K562 (cell line): ENCODE data around the gene NEK5. TPM values are rescaled to one million over a fixed set of nuclear protein-coding genes. Genes with fewer than 3 reads are reported as not detected.

Experiments used
- ATAC-seq: fragments of 200-7000 bp; cut with Tn5 transposase; 3 replicates; pipeline ENCODE4 v1.9.1; 2020; ENCODE audit warnings: moderate library complexity
- BruUV-seq: library from RNA; stranded (reverse); fragments of 400-500 nt; replicated peaks from 2 replicates; lab custom pipeline; 2021; lab: Mats Ljungman, UMichigan
- CTCF ChIA-PET: fragments of 300-600 bp; formaldehyde crosslinking; extraction: SDS; loops from one replicate; lab custom pipeline; 2021; ENCODE audit warnings: low intra/inter-chr PET ratio; lab: Yijun Ruan, JAX
- POLR2A ChIA-PET: fragments of 300-600, 350-650 bp; sonication (Branson Sonifier 250); formaldehyde crosslinking; extraction: SDS; loops from one replicate; lab custom pipeline; 2021; ENCODE audit warnings: antibody characterized with exemption, inconsistent platforms; lab: Yijun Ruan, JAX
- DNase-seq, 4 experiments: peaks; one replicate each; pipeline versions ENCODE4 v3.0.0 to v3.0.0-alpha.2; 2011 to 2018; ENCODE audit warnings: low spot score in 3 of 4, mixed read lengths in 3 of 4; ENCODE audit errors: extremely low read depth in 1 of 4
- FAIRE-seq: peaks from 2 replicates; lab custom pipeline; 2011; peaks lifted over from hg19 to GRCh38; lab: Jason Lieb, UNC
- H2AFZ ChIP-seq: 2 replicates; pipeline ENCODE4 v1.6.0; 2011; ENCODE audit warnings: low read depth, low read length, control low read depth, inconsistent platforms
- H3K27ac ChIP-seq: fragments of 200-600 bp; 3 replicates; pipeline ENCODE4 v1.8.0; 2011; ENCODE audit warnings: low read depth, mild to moderate bottlenecking, control low read depth, inconsistent platforms, low read length, moderate library complexity, mixed read lengths; ENCODE audit errors: extremely low read depth
- H3K27me3 ChIP-seq, 2 experiments: fragments of 300-600 bp in 1 of 2; 2 replicates in 1 of 2; 3 replicates in 1 of 2; pipeline versions ENCODE4 v1.6.0 to v1.8.0; 2011; ENCODE audit warnings: inconsistent platforms in 2 of 2, low read length in 2 of 2, mild to moderate bottlenecking in 1 of 2, mixed read lengths in 1 of 2, moderate library complexity in 1 of 2; ENCODE audit not compliant: control insufficient read depth in 2 of 2, insufficient read depth in 2 of 2
- H3K36me3 ChIP-seq: fragments of 300-600 bp; 3 replicates; pipeline ENCODE4 v1.8.0; 2011; ENCODE audit warnings: mild to moderate bottlenecking, low read length, inconsistent platforms; ENCODE audit not compliant: control insufficient read depth, insufficient read depth
- H3K4me1 ChIP-seq, 2 experiments: fragments of 200-600 bp in 1 of 2; replicated peaks in 1 of 2; 2 replicates in 1 of 2; 3 replicates in 1 of 2; pipeline versions ENCODE4 v1.5.1 to v1.8.0; 2011; ENCODE audit warnings: inconsistent platforms in 2 of 2, low read length in 2 of 2, mild to moderate bottlenecking in 1 of 2, mixed read lengths in 1 of 2, moderate library complexity in 1 of 2; ENCODE audit not compliant: control insufficient read depth in 2 of 2, insufficient read depth in 2 of 2
- H3K4me2 ChIP-seq: 2 replicates; pipeline ENCODE4 v1.6.1; 2011; ENCODE audit warnings: low read length, control low read depth, inconsistent platforms, mixed read lengths; ENCODE audit not compliant: insufficient read depth
- H3K4me3 ChIP-seq: fragments of 200-600 bp; sonication (generic), shearing (Covaris generic); 2 replicates; pipeline ENCODE4 v1.5.1; 2016; ENCODE audit warnings: control low read depth, inconsistent platforms
- H3K79me2 ChIP-seq: fragments of 200-600 bp; 3 replicates; pipeline ENCODE4 v1.8.0; 2011; ENCODE audit warnings: low read length, inconsistent platforms; ENCODE audit not compliant: control insufficient read depth, insufficient read depth
- H3K9ac ChIP-seq, 2 experiments: 2 replicates each; pipeline versions ENCODE4 v1.6.0 to v1.6.1; 2011; ENCODE audit warnings: low read depth in 2 of 2, low read length in 2 of 2, control low read depth in 1 of 2, inconsistent platforms in 1 of 2, mild to moderate bottlenecking in 1 of 2, mixed read lengths in 1 of 2; ENCODE audit not compliant: insufficient read depth in 1 of 2
- H3K9me1 ChIP-seq: one replicate; pipeline ENCODE4 v1.6.0; 2011; ENCODE audit warnings: inconsistent platforms, mild to moderate bottlenecking, low read length, moderate library complexity; ENCODE audit not compliant: control insufficient read depth, insufficient read depth
- H3K9me3 ChIP-seq: replicated peaks from 2 replicates; pipeline ENCODE4 v1.5.1; 2011; ENCODE audit warnings: low read depth, low read length, inconsistent platforms; ENCODE audit not compliant: control insufficient read depth, insufficient read depth
- H4K20me1 ChIP-seq: replicated peaks from 2 replicates; pipeline ENCODE4 v1.6.1; 2011; ENCODE audit warnings: low read length, inconsistent platforms, mixed read lengths; ENCODE audit not compliant: control insufficient read depth, insufficient read depth
- CBFA2T3 ChIP-seq: fragments of 450-650 bp; IDR thresholded peaks from 2 replicates; pipeline ENCODE4 v1.6.1; 2017
- FOS ChIP-seq: IDR thresholded peaks from 3 replicates; pipeline ENCODE4 v1.6.1; 2011; ENCODE audit not compliant: insufficient read length; ENCODE audit errors: extremely low read depth
- MCM5 ChIP-seq: fragments of 450-650 bp; IDR thresholded peaks from 2 replicates; pipeline ENCODE4 v1.6.1; 2016; ENCODE audit warnings: low read depth
- MYBL2 ChIP-seq, 2 experiments: fragments of 450-650 bp in 1 of 2; sonication (generic) in 1 of 2; formaldehyde crosslinking in 1 of 2; IDR thresholded peaks; 2 replicates each; pipeline versions ENCODE4 v1.6.1 to v1.8.1; 2017 to 2022; ENCODE audit warnings: borderline replicate concordance in 1 of 2, inconsistent platforms in 1 of 2, low read depth in 1 of 2, mild to moderate bottlenecking in 1 of 2, missing genetic modification reagents in 1 of 2, moderate library complexity in 1 of 2
- RFX1 ChIP-seq: fragments of 450-650 bp; IDR thresholded peaks from 2 replicates; pipeline ENCODE4 v1.6.1; 2016; ENCODE audit warnings: mild to moderate bottlenecking, moderate library complexity
- SIX5 ChIP-seq, 2 experiments: IDR thresholded peaks; 2 replicates each; pipeline ENCODE4 v1.6.1; 2011; ENCODE audit warnings: low read length in 2 of 2, borderline replicate concordance in 1 of 2, low read depth in 1 of 2, mild to moderate bottlenecking in 1 of 2, moderate library complexity in 1 of 2; ENCODE audit not compliant: insufficient read depth in 1 of 2
- SMAD2 ChIP-seq: fragments of 150-350 bp; IDR thresholded peaks from 2 replicates; pipeline ENCODE4 v1.6.1; 2014; ENCODE audit warnings: low read depth, mild to moderate bottlenecking, low read length
- TCF3 ChIP-seq: sonication (generic); formaldehyde crosslinking; IDR thresholded peaks from 2 replicates; pipeline ENCODE4 v1.4.0; 2020; ENCODE audit warnings: mild to moderate bottlenecking, missing genetic modification reagents
- TEAD1 ChIP-seq, 2 experiments: fragments of 450-650 bp in 1 of 2; sonication (generic) in 1 of 2; formaldehyde crosslinking; IDR thresholded peaks; 2 replicates each; pipeline versions ENCODE4 v1.4.0 to v1.8.0; 2020 to 2022; ENCODE audit warnings: mild to moderate bottlenecking in 2 of 2, missing genetic modification reagents in 1 of 2
- TEAD4 ChIP-seq, 2 experiments: sonication (generic) in 1 of 2; formaldehyde crosslinking in 1 of 2; IDR thresholded peaks; 2 replicates each; pipeline versions ENCODE4 v1.6.1 to v1.8.0; 2012 to 2022; ENCODE audit warnings: borderline replicate concordance in 1 of 2, inconsistent platforms in 1 of 2, low read length in 1 of 2, mild to moderate bottlenecking in 1 of 2, missing genetic modification reagents in 1 of 2
- U2AF1 ChIP-seq: fragments of 200-400 bp; formaldehyde crosslinking; optimal IDR thresholded peaks from 2 replicates; pipeline ENCODE3; 2017; ENCODE audit warnings: mild to moderate bottlenecking, low read depth, low read length, moderate library complexity
- ZNF24 ChIP-seq: fragments of 450-650 bp; IDR thresholded peaks from 2 replicates; pipeline ENCODE4 v1.6.1; 2016
- WGBS: fragments of 100-300 bp; shearing (Covaris generic); methylation state at CpG from one replicate; pipeline ENCODE4 v1.1.6; 2016; ENCODE audit warnings: low coverage, mixed read lengths; ENCODE audit not compliant: insufficient coverage; ENCODE audit errors: missing lambda C conversion rate; 5-methylcytosine and 5-hydroxymethylcytosine counted together
- in situ Hi-C: fragments of 300-500 bp; cut with MboI; formaldehyde crosslinking; loops from 4 replicates; pipeline ENCODE4 v1.15.0; 2018; ENCODE audit warnings: inconsistent platforms, mixed read lengths
- intact Hi-C: fragments of 100-400 bp; cut with micrococcal nuclease; formaldehyde crosslinking; loops from 2 replicates; pipeline ENCODE4 v1.14.2; 2022
- polyA plus RNA-seq, 8 experiments: library from polyadenylated mRNA; depleted of rRNA in 4 of 8; stranded (reverse) in 5 of 8; unstranded in 3 of 8; fragments of >200 nt; fragmentation: Nextera tagmentation in 2 of 8; fragmentation: Illumina TruSeq in 1 of 8; extraction: Ambion mirVana in 2 of 8; extraction: Trizol in 1 of 8; gene quantifications; 2 replicates each; pipeline versions ENCODE4 v1.2.1 to v1.2.3, GENCODE V29; 2011 to 2014; ENCODE audit warnings: inconsistent platforms in 1 of 8, missing spikeins in 1 of 8
- total RNA-seq, 7 experiments: library from RNA; depleted of rRNA in 6 of 7; stranded (reverse); fragments of >200 nt in 6 of 7; fragmentation: Illumina TruSeq in 2 of 7; extraction: Trizol in 2 of 7; gene quantifications; 2 replicates each; pipeline versions ENCODE4 v1.2.1 to v1.2.3, GENCODE V29; 2011 to 2021; ENCODE audit warnings: low replicate concordance in 1 of 7
- TF ChIP-seq, protein P1 (sequence below): fragments of 200-800 bp; sonication (Bioruptor generic); IDR thresholded peaks from 2 replicates; pipeline ENCODE4 v1.6.1; 2016; ENCODE audit warnings: missing genetic modification characterization, missing compliant biosample characterization
- TF ChIP-seq, protein P2 (sequence below): fragments of 250-450 bp; sonication (Bioruptor Pico); IDR thresholded peaks from 2 replicates; pipeline ENCODE4 v1.5.0; 2021; ENCODE audit warnings: mild to moderate bottlenecking, moderate library complexity

Gene NEK5
- total and polyA plus RNA-seq, 9 of the 15 experiments (the other 6 are each of a cell fraction or from before 2014, with no cell fraction given), result 0.09 to 0.44 (median 0.33) TPM

DNA sequence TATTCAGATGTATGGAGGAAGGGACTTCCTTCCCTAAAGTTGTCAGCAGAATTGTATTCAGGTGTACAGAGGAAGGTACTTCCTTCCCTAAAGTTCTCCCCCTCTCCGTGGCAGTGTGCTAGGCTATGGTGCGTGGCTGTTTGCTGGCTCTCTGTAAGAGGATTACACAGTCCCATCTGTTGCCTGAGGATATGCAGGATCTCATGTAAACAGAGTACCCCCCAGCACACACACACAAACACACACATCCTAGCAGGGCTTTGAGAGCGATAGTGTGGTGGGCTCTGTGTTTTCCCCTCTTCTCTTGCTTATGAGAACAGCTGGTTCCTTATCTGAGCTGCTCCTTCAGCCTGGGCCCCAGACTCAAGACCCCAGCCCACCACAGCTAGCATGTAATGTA, 10.3 kb downstream of the NEK5 start:
- Histone ChIP-seq H2AFZ (peak overlapping the region; percentile 72), H3K4me1 (peaks cover 0 to 19% of the 10 kb centered on the region in 2 experiments; a peak in 2 of 5 replicates), H3K4me3 (no peak overlapping the region), H3K36me3 (no peaks in the 10 kb centered on the region), H3K27ac (peak overlapping the region; percentile 52; the same call in 2 of the 3 replicates), H3K9me3 (no peaks in the 10 kb centered on the region), H4K20me1 (no peaks in the 10 kb centered on the region), H3K4me2 (peak overlapping the region; percentile 69), H3K9ac (peak overlapping the region; percentile 25 to 31; a peak in 2 of 4 replicates), H3K79me2 (no peaks in the 10 kb centered on the region), H3K9me1 (no peaks in the 10 kb centered on the region), H3K27me3 (no peaks in the 10 kb centered on the region)
- WGBS, result 0% methylated on average over 3 of the region's 3 CpGs
- in situ Hi-C loops, result no loop called here
- DNase-seq (peak in 2 of 4 experiments; percentile 27 to 46), FAIRE-seq (peak; percentile 32), ATAC-seq (peak; percentile 87)
- intact Hi-C loops, result no loop called here
- no TSS peak for BruUV-seq
- ChIA-PET CTCF (no interaction called here), POLR2A (interaction anchor here (1.0 kb wide), 1 partner anchor 8 kb away, joined by 3 read pairs; no protein-coding TSS in a partner anchor)
- TF ChIP-seq TEAD4 (IDR thresholded peaks at IDR 0.05; ENCODE audit: low read length) (peak; percentile 24; the same call in 1 of the 2 replicates), TEAD4 (CRISPR knock-in tag; IDR thresholded peaks at IDR 0.05; ENCODE audit: borderline replicate concordance) (no peak), MCM5 (no peak), RFX1 (no peak), TEAD1 (CRISPR knock-in tag; IDR thresholded peaks at IDR 0.05) (no peak), SIX5 (IDR thresholded peaks at IDR 0.05; ENCODE audit: borderline replicate concordance in 1 of 2, insufficient read depth in 1 of 2, low read depth in 1 of 2, low read length in 2 of 2) (no peak), U2AF1 (no peak), MYBL2 (IDR thresholded peaks at IDR 0.05; ENCODE audit: low read depth) (no peak), MYBL2 (CRISPR knock-in tag; IDR thresholded peaks at IDR 0.05; ENCODE audit: borderline replicate concordance) (no peak), SMAD2 (no peak), FOS (no peak), TCF3 (CRISPR knock-in tag) (peak; percentile 51), CBFA2T3 (peak; percentile 56), ZNF24 (no peak)
- TF ChIP-seq, protein P1, sequence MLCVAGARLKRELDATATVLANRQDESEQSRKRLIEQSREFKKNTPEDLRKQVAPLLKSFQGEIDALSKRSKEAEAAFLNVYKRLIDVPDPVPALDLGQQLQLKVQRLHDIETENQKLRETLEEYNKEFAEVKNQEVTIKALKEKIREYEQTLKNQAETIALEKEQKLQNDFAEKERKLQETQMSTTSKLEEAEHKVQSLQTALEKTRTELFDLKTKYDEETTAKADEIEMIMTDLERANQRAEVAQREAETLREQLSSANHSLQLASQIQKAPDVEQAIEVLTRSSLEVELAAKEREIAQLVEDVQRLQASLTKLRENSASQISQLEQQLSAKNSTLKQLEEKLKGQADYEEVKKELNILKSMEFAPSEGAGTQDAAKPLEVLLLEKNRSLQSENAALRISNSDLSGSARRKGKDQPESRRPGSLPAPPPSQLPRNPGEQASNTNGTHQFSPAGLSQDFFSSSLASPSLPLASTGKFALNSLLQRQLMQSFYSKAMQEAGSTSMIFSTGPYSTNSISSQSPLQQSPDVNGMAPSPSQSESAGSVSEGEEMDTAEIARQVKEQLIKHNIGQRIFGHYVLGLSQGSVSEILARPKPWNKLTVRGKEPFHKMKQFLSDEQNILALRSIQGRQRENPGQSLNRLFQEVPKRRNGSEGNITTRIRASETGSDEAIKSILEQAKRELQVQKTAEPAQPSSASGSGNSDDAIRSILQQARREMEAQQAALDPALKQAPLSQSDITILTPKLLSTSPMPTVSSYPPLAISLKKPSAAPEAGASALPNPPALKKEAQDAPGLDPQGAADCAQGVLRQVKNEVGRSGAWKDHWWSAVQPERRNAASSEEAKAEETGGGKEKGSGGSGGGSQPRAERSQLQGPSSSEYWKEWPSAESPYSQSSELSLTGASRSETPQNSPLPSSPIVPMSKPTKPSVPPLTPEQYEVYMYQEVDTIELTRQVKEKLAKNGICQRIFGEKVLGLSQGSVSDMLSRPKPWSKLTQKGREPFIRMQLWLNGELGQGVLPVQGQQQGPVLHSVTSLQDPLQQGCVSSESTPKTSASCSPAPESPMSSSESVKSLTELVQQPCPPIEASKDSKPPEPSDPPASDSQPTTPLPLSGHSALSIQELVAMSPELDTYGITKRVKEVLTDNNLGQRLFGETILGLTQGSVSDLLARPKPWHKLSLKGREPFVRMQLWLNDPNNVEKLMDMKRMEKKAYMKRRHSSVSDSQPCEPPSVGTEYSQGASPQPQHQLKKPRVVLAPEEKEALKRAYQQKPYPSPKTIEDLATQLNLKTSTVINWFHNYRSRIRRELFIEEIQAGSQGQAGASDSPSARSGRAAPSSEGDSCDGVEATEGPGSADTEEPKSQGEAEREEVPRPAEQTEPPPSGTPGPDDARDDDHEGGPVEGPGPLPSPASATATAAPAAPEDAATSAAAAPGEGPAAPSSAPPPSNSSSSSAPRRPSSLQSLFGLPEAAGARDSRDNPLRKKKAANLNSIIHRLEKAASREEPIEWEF, result no peak
- TF ChIP-seq, protein P2, sequence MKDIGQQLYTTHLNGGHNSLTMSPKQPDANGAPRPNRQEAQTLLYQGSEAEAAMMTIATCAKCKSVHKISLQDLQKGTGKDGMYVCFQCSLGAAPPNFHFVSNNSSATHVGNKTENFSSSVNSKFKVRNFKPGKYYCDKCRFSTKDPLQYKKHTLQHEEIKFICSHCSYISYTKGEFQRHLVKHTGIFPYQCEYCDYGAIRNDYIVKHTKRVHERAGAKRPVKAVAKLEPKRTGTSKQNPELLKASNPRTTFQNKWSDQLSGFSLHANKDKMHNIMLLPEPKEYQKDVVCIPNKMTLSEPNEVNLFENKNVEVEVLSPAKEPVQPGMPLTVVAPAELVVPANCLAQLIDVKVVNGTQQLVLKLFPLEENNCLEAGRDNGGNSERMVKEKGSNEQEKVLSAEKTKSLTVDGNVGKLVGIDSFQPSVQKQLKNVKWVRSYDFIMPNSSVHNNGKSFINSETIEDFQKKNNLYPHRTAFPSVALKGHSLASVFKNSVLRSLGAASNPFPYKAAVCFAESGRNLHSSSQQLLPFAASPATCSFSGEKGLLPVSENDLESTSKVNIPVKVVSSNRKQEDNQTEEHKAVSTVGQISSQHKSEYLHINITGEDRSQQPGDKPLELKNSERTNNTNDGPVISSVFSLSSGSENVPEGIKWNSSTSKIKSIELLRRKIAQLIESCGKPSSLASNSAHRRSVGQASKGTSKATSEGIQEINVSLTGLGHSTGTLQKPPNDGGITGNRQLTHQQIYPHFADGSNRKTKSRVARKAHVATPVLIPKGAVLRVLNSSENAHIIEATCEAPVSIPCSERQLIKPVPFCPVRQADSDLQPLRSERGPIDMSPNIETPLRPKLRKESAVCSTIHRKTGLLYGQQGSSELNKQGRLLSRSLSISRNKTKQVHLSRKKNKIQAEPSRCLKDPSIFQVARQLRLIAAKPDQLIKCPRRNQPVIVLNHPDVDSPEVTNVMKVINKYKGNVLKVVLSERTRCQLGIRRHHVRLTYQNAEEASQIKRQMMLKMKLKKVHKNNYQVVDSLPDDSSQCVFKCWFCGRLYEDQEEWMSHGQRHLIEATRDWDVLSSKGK (CRISPR knock-in tag), result no peak
